NB4 (cell line): ENCODE results near the gene PUDP.
"Not testable (repeated sequence)": the region's sequence is repeated elsewhere in the genome, so short reads cannot be mapped to it uniquely, and the experiment has no call there.

Experiments used
- POLR2A ChIP-seq: IDR thresholded peaks from 2 replicates; pipeline ENCODE4 v1.6.1; 2011; ENCODE audit warnings: mild to moderate bottlenecking; ENCODE audit not compliant: insufficient read length; ENCODE audit errors: extremely low read depth
- TF ChIP-seq, protein P1 (sequence below): IDR thresholded peaks from one replicate; pipeline ENCODE4 v1.5.1; 2012; ENCODE audit warnings: low read depth, low read length

- TF ChIP-seq, protein P1, sequence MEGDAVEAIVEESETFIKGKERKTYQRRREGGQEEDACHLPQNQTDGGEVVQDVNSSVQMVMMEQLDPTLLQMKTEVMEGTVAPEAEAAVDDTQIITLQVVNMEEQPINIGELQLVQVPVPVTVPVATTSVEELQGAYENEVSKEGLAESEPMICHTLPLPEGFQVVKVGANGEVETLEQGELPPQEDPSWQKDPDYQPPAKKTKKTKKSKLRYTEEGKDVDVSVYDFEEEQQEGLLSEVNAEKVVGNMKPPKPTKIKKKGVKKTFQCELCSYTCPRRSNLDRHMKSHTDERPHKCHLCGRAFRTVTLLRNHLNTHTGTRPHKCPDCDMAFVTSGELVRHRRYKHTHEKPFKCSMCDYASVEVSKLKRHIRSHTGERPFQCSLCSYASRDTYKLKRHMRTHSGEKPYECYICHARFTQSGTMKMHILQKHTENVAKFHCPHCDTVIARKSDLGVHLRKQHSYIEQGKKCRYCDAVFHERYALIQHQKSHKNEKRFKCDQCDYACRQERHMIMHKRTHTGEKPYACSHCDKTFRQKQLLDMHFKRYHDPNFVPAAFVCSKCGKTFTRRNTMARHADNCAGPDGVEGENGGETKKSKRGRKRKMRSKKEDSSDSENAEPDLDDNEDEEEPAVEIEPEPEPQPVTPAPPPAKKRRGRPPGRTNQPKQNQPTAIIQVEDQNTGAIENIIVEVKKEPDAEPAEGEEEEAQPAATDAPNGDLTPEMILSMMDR: not testable (repeated sequence)
- TF ChIP-seq POLR2A: not testable (repeated sequence)
These were observed 125.0 kb downstream of the PUDP start for GRCh38 chrX:7022996-7023395.
